HEK293T (cell line): ENCODE data around the gene TECTB.

Experiments
- CTCF ChIA-PET: fragments of 350-600 bp; formaldehyde crosslinking; extraction: SDS; loops from one replicate; lab custom pipeline; 2021; ENCODE audit warnings: antibody characterized with exemption, inconsistent platforms; lab: Yijun Ruan, JAX
- POLR2A ChIA-PET: fragments of 350-600 bp; formaldehyde crosslinking; extraction: SDS; loops from one replicate; lab custom pipeline; 2020; ENCODE audit warnings: antibody characterized with exemption, inconsistent platforms; lab: Yijun Ruan, JAX
- DNase-seq: peaks from one replicate; pipeline ENCODE4 v3.0.0; 2012; ENCODE audit warnings: mixed read lengths; ENCODE audit errors: extremely low spot score
- ARNT ChIP-seq: fragments of 450-650 bp; IDR thresholded peaks from 2 replicates; pipeline ENCODE4 v1.6.1; 2017; ENCODE audit warnings: mild to moderate bottlenecking
- BHLHE40 ChIP-seq: fragments of 450-650 bp; IDR thresholded peaks from 2 replicates; pipeline ENCODE4 v1.6.1; 2016; ENCODE audit warnings: mild to moderate bottlenecking, moderate library complexity, borderline replicate concordance
- CTBP1 ChIP-seq: fragments of 450-650 bp; IDR thresholded peaks from 2 replicates; pipeline ENCODE4 v1.6.1; 2016; ENCODE audit warnings: borderline replicate concordance
- ELF4 ChIP-seq: fragments of 450-650 bp; IDR thresholded peaks from 2 replicates; pipeline ENCODE4 v1.6.1; 2017; ENCODE audit warnings: antibody characterized with exemption
- FOXA1 ChIP-seq: fragments of 450-650 bp; IDR thresholded peaks from 2 replicates; pipeline ENCODE4 v1.6.1; 2016; ENCODE audit warnings: mild to moderate bottlenecking
- FOXK2 ChIP-seq: fragments of 450-650 bp; IDR thresholded peaks from 2 replicates; pipeline ENCODE4 v1.6.1; 2016; ENCODE audit warnings: mild to moderate bottlenecking
- FOXM1 ChIP-seq: fragments of 450-650 bp; IDR thresholded peaks from 2 replicates; pipeline ENCODE4 v1.6.1; 2017; ENCODE audit warnings: mild to moderate bottlenecking, borderline replicate concordance
- HDGF ChIP-seq: fragments of 450-650 bp; IDR thresholded peaks from 2 replicates; pipeline ENCODE4 v1.6.1; 2017; ENCODE audit warnings: antibody characterized with exemption, borderline replicate concordance
- L3MBTL2 ChIP-seq: fragments of 450-650 bp; conservative IDR thresholded peaks from 2 replicates; pipeline ENCODE4 v1.6.1; 2016; ENCODE audit warnings: mild to moderate bottlenecking
- LEF1 ChIP-seq: fragments of 450-650 bp; IDR thresholded peaks from 2 replicates; pipeline ENCODE4 v1.6.1; 2017; ENCODE audit warnings: mild to moderate bottlenecking, borderline replicate concordance
- NFRKB ChIP-seq: fragments of 450-650 bp; IDR thresholded peaks from 2 replicates; pipeline ENCODE4 v1.6.1; 2016; ENCODE audit warnings: mild to moderate bottlenecking, moderate library complexity
- PKNOX1 ChIP-seq: fragments of 450-650 bp; IDR thresholded peaks from 2 replicates; pipeline ENCODE4 v1.6.1; 2016
- SP1 ChIP-seq: fragments of 450-650 bp; IDR thresholded peaks from 2 replicates; pipeline ENCODE4 v1.6.1; 2017
- SUZ12 ChIP-seq: fragments of 450-650 bp; IDR thresholded peaks from 2 replicates; pipeline ENCODE4 v1.6.1; 2016; ENCODE audit warnings: mild to moderate bottlenecking
- TARDBP ChIP-seq: fragments of 450-650 bp; IDR thresholded peaks from 2 replicates; pipeline ENCODE4 v1.6.1; 2016
- ZNF384 ChIP-seq: fragments of 450-650 bp; IDR thresholded peaks from 2 replicates; pipeline ENCODE4 v1.6.1; 2016

Gene TECTB

GRCh38 chr10:112265745-112266144 lies 17.5 kb upstream of the TECTB start:
- DNase-seq = no peak
- ChIA-PET POLR2A (interaction anchor here (0.8 kb wide), 1 partner anchor 92 kb away, joined by 3 read pairs; no protein-coding TSS in a partner anchor), CTCF (interaction anchor here (0.6 kb wide), 1 partner anchor 43 kb away, joined by 3 read pairs; no protein-coding TSS in a partner anchor)
- TF ChIP-seq CTBP1 (no peak), ZNF384 (no peak), BHLHE40 (no peak), ARNT (no peak), HDGF (no peak), FOXM1 (no peak), FOXA1 (no peak)

- CTCF ChIA-PET = interaction anchor here (0.6 kb wide), 1 partner anchor 115 kb away, joined by 5 read pairs; no protein-coding TSS in a partner anchor
- no peak for TF ChIP-seq ZNF384
- no peak for TF ChIP-seq NFRKB
- TF ChIP-seq FOXM1 = no peak
- TF ChIP-seq TARDBP = no peak
- TF ChIP-seq LEF1 = no peak
- no peak for TF ChIP-seq HDGF
- no peak for TF ChIP-seq SUZ12
- TF ChIP-seq FOXA1 = no peak
- TF ChIP-seq SP1 = no peak
- TF ChIP-seq ELF4 = no peak
- no peak for TF ChIP-seq PKNOX1
Measured at GRCh38 chr10:112269266-112269665, 13.9 kb upstream of the TECTB start.

GRCh38 chr10:112271982-112272381 lies 11.2 kb upstream of the TECTB start:
- no peak for DNase-seq
- ChIA-PET POLR2A (interaction anchor here (0.6 kb wide), 1 partner anchor 765 kb away, joined by 3 read pairs; no protein-coding TSS in a partner anchor), CTCF (no interaction called here)
- TF ChIP-seq ARNT = no peak
- TF ChIP-seq ELF4 = no peak
- no peak for TF ChIP-seq FOXK2
- no peak for TF ChIP-seq CTBP1
- TF ChIP-seq FOXM1 = no peak
- no peak for TF ChIP-seq L3MBTL2

More at GRCh38 chr10:112269266-112269665, 13.9 kb upstream of the TECTB start:
- no peak for DNase-seq
- POLR2A ChIA-PET = no interaction called here

- ChIA-PET POLR2A (no interaction called here), CTCF (no interaction called here)
Measured at GRCh38 chr10:112274831-112275230, 8.4 kb upstream of the TECTB start.

GRCh38 chr10:112275512-112276245 lies 7.5 kb upstream of the TECTB start:
- CTCF ChIA-PET = no interaction called here

More at GRCh38 chr10:112274831-112275230, 8.4 kb upstream of the TECTB start:
- TF ChIP-seq SP1 (no peak), PKNOX1 (no peak), ELF4 (no peak), LEF1 (no peak)
- no peak for DNase-seq

GRCh38 chr10:112278871-112279270 lies 4.3 kb upstream of the TECTB start:
- DNase-seq = no peak
- TF ChIP-seq PKNOX1 (no peak), NFRKB (no peak)
- CTCF ChIA-PET = no interaction called here
- POLR2A ChIA-PET = no interaction called here

More at GRCh38 chr10:112275512-112276245, 7.5 kb upstream of the TECTB start:
- POLR2A ChIA-PET = no interaction called here
- TF ChIP-seq FOXM1 (no peak), LEF1 (no peak), FOXK2 (no peak), FOXA1 (no peak), TARDBP (no peak)
- no peak for DNase-seq

DNA sequence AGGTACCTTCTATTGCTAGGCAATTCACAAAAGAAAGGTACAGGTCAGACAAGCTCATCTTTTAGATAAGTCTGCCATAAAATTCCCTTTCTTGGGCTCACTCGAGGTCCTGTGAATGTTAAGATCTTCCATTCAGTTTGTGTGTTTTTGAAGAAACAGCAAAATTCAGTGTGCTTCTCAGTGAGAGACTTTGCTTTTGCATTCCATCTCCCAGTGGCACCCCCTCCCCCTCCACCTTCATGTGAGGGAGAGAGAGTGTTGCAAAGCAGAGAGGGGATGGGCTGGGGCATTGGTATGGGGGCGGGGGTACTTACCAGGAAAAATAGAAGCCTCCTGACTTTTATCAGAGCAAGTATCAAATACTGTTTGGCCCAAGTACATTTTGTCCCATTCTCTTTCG lies 3.8 kb upstream of the TECTB start:
- DNase-seq = no peak
- ChIA-PET CTCF (no interaction called here), POLR2A (no interaction called here)
- no peak for TF ChIP-seq ELF4
